Upper lobe of right lung (tissue), 1 donor: ENCODE results near the gene ZNF771. TPM values are rescaled to one million over a fixed set of nuclear protein-coding genes. Genes with fewer than 3 reads are reported as not detected.
"Not testable (repeated sequence)": the region's sequence is repeated elsewhere in the genome, so short reads cannot be mapped to it uniquely, and the experiment has no call there.

ENCODE experiments used
- ATAC-seq: fragments of 200-7000 bp; cut with Tn5 transposase; one replicate; pipeline ENCODE4 v1.9.1; 2020; ENCODE audit warnings: mild to moderate bottlenecking, moderate library complexity
- DNase-seq: peaks from one replicate; pipeline ENCODE4 v3.0.0-alpha.2; 2020
- H3K27ac ChIP-seq: fragments of 200-600 bp; one replicate; pipeline ENCODE4 v1.8.0; 2022
- H3K27me3 ChIP-seq: fragments of 200-600 bp; one replicate; pipeline ENCODE4 v1.8.0; 2022; ENCODE audit warnings: mild to moderate bottlenecking
- H3K36me3 ChIP-seq: fragments of 200-600 bp; one replicate; pipeline ENCODE4 v1.8.0; 2022
- H3K4me1 ChIP-seq: fragments of 200-600 bp; one replicate; pipeline ENCODE4 v1.8.0; 2022
- H3K4me3 ChIP-seq: fragments of 200-600 bp; one replicate; pipeline ENCODE4 v1.8.0; 2022; ENCODE audit warnings: mild to moderate bottlenecking
- H3K9me3 ChIP-seq: fragments of 200-600 bp; one replicate; pipeline ENCODE4 v1.8.0; 2022
- intact Hi-C: fragments of 100-400 bp; cut with DNase I; formaldehyde crosslinking; loops from one replicate; pipeline ENCODE4 v1.11.0; 2022
- total RNA-seq: library from RNA; stranded (reverse); fragmentation: NEBNext Ultra II Directional; extraction: Animal tissue kit (Norgen Biotek cat#: 25700); gene quantifications from one replicate; pipeline ENCODE4 v1.2.1, GENCODE V29; 2021
- TF ChIP-seq, protein P1 (sequence below): fragments of 200-600 bp; IDR thresholded peaks from one replicate; pipeline ENCODE4 v1.8.0; 2022; ENCODE audit warnings: antibody characterized with exemption
- donor health status: DM: no; HTN: yes; CAD: no; lungs with severe emphysema.

ZNF771 gene
- total RNA-seq, 1 donor from 2014 or later: 4.5 TPM

DNA sequence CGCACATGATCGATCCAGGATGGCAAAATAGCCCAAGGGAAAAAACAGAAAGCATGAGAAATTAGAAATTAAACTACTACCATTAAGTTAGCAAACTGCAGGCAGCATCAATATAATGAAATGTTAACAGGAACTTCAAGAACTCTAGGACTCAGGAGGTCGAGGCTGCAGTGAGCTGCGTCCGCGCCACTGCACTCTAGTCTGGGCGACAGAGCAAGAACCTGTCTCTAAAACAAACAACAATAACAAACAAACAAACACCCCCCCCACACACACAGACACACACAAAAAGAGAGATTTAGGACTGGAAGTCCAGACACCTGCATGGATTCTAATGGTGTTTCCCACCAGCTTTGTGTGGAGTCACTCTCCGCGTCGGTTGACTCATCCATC is 38.8 kb downstream of the ZNF771 start:
- Histone ChIP-seq H3K4me3 (peak overlapping the region; percentile 86), H3K9me3 (no peaks in the 10 kb centered on the region), H3K27ac (peak overlapping the region; percentile 97), H3K36me3 (peaks cover 11% of the 10 kb centered on the region), H3K4me1 (peaks cover 22% of the 10 kb centered on the region), H3K27me3 (no peaks in the 10 kb centered on the region)
- TF ChIP-seq, protein P1, sequence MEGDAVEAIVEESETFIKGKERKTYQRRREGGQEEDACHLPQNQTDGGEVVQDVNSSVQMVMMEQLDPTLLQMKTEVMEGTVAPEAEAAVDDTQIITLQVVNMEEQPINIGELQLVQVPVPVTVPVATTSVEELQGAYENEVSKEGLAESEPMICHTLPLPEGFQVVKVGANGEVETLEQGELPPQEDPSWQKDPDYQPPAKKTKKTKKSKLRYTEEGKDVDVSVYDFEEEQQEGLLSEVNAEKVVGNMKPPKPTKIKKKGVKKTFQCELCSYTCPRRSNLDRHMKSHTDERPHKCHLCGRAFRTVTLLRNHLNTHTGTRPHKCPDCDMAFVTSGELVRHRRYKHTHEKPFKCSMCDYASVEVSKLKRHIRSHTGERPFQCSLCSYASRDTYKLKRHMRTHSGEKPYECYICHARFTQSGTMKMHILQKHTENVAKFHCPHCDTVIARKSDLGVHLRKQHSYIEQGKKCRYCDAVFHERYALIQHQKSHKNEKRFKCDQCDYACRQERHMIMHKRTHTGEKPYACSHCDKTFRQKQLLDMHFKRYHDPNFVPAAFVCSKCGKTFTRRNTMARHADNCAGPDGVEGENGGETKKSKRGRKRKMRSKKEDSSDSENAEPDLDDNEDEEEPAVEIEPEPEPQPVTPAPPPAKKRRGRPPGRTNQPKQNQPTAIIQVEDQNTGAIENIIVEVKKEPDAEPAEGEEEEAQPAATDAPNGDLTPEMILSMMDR: no peak
- DNase-seq (no peak), ATAC-seq (no peak)
- intact Hi-C loops: no loop called here

DNA sequence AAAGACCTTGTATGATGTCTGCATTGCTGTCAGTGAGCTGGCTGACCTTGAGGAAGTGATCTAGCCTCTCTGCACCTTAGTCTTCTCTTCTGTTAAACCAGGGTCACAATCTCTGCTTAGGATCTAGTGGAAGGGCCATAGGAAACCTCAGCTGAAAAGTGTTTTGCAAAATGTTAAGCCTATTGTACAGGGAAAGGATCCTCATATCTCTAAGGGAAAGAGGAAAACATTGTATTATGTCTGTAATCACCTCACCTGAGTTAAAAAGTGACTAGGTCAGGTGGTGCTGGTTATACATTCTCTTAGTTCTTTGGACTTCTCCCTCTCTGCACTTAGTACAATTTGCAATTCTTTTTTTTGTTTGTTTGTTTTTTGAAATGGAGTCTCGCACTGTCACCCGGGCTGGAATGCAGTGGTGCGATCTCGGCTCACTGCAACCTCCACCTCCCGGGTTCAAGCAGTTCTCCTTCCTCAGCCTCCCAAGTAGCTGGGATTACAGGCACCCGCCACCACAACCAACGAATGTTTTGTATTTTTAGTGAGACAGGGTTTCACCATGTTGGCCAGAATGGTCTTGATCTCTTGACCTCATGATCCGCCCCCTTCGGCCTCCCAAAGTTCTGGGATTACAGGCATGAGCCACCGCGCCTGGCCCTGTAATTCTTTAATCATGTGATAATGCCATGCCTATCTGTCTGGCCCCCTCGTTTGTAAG is 40.3 kb downstream of the ZNF771 start:
- H3K27me3 ChIP-seq: no peaks in the 10 kb centered on the region
- no peak overlapping the region for H3K27ac ChIP-seq
- H3K36me3 ChIP-seq: peaks cover 11% of the 10 kb centered on the region
- no peaks in the 10 kb centered on the region for H3K9me3 ChIP-seq
- H3K4me3 ChIP-seq: no peak overlapping the region
- TF ChIP-seq, protein P1: no peak
- H3K4me1 ChIP-seq: peaks cover 22% of the 10 kb centered on the region
- intact Hi-C loops: no loop called here
- no peak for ATAC-seq
- no peak for DNase-seq

GRCh38 chr16:30449116-30449435 is 41.7 kb downstream of the ZNF771 start:
- no peaks in the 10 kb centered on the region for H3K36me3 ChIP-seq
- TF ChIP-seq, protein P1: no peak
- H3K4me3 ChIP-seq: no peak overlapping the region
- H3K9me3 ChIP-seq: no peaks in the 10 kb centered on the region
- intact Hi-C loops: no loop called here
- no peak for DNase-seq
- H3K27ac ChIP-seq: no peak overlapping the region
- peaks cover 12% of the 10 kb centered on the region for H3K4me1 ChIP-seq
- no peak for ATAC-seq
- no peaks in the 10 kb centered on the region for H3K27me3 ChIP-seq

DNA sequence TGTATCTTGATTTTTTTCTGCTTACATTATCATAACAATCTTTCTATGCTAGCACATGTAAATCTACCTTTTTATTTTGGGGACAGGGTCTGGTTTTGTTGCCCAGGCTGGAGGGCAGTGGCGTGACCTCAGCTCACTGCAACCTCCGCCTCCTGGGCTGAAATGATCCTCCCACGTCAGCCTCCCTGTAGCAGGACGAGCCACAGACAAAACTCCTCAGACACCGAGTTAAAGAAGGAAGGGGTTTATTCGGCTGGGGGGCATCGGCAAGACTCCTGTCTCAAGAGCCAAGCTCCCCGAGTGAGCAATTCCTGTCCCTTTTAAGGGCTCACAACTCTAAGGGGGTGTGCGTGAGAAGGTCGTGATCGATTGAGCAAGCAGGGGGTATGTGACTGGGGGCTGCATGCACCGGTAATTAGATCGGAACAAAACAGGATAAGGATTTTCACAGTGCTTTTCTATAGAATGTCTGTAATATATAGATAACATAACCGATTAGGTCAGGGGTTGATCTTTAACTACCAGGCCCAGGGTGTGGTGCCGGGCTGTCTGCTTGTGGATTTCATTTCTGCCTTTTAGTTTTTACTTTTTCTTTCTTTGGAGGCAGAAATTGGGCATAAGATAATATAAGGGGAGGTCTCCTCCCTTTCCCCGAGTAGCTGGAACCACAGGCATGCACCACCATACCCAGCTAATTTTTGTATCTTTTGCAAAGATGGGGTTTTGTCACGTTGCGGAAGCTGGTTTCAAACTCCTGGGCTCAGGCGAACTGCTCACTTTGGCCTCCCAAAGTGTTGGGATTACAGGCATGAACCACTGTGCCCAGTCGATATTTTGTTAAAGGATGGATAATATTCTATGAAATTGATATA is 45.5 kb downstream of the ZNF771 start:
- H3K4me3 ChIP-seq, H3K27ac ChIP-seq, H3K4me1 ChIP-seq, H3K36me3 ChIP-seq, H3K9me3 ChIP-seq, DNase-seq, intact Hi-C loops, H3K27me3 ChIP-seq, ATAC-seq: not testable (repeated sequence)

DNA sequence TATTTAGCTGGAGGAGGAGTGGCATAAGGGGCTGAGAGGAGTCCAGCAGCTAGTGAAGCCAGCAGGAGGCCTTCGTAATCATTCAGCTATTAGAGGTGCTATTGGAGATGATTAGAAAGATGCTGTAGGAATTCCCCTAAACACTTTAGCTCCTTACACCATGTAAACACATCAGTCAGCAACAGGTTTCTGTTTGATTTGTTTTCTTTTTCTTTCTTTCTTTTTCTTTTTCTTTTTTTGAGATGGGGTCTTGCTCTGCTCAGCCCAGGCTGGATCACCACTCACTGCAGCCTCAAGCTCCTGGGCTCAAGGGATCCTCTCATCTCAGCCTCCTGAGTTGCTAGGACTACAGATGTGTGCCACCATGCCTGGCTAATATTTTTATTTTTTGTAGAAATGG is 48.9 kb downstream of the ZNF771 start:
- Histone ChIP-seq H3K4me3 (no peak overlapping the region), H3K9me3 (no peaks in the 10 kb centered on the region), H3K36me3 (no peaks in the 10 kb centered on the region), H3K27ac (no peak overlapping the region), H3K27me3 (no peaks in the 10 kb centered on the region), H3K4me1 (peaks cover 5% of the 10 kb centered on the region)
- ATAC-seq: no peak
- TF ChIP-seq, protein P1: no peak
- no peak for DNase-seq
- intact Hi-C loops: no loop called here

DNA sequence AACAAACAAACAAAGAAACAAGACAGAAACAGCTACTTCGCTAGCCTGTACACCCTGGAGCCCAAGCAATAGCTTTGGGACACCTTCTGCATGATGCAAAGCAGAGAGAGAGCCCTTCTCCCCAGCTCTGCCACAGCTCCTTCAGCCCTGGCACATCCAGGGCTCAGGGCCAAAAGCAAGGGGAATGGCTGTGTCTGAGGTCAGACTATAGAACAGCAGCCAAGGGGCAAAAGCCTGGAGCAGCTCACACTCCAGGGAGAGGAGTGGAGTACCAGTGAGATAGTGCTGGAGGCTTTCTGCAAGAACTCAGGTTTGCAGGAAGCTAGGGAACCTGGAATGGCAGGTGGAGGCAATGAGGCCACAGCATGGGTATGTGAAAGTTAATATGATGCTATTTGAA is 49.9 kb downstream of the ZNF771 start:
- Histone ChIP-seq H3K36me3 (no peaks in the 10 kb centered on the region), H3K4me3 (no peak overlapping the region), H3K9me3 (no peaks in the 10 kb centered on the region), H3K27me3 (no peaks in the 10 kb centered on the region), H3K27ac (no peak overlapping the region), H3K4me1 (peaks cover 5% of the 10 kb centered on the region)
- ATAC-seq: no peak
- TF ChIP-seq, protein P1: no peak
- intact Hi-C loops: no loop called here
- no peak for DNase-seq
